GM19351 (cell line): ENCODE results near the gene TMEM38A.
A peak's percentile ranks its signal among the peaks of the same experiment; 100 is the strongest.
"Not testable (repeated sequence)": the region's sequence is repeated elsewhere in the genome, so short reads cannot be mapped to it uniquely, and the experiment has no call there.

Source experiments
- ATAC-seq: cut with Tn5 transposase; IDR thresholded peaks from one replicate; pipeline ENCODE4 v1.9.1; 2021; ENCODE audit warnings: mild to moderate bottlenecking, moderate library complexity; ENCODE audit not compliant: unreplicated experiment

Gene TMEM38A

DNA sequence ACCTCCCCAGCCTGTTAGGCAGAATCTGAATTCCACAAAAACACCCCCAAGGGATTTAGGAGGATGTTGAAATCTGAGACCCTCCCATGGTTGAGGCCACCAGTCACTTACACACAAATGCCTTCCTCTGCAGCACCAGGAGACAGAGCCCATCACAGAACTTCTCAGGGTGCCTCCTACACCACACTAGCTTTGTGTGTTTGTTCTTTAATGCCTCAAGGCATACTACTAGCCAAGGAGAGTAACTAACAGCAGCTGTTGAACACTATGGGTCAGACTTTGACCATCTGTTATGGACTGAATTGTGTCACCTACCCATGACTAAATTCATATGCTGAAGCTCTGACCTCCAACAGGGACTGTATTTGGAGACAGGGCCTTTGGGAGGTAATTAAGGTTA lies 23.4 kb upstream of the TMEM38A start:
- ATAC-seq, result no peak

DNA sequence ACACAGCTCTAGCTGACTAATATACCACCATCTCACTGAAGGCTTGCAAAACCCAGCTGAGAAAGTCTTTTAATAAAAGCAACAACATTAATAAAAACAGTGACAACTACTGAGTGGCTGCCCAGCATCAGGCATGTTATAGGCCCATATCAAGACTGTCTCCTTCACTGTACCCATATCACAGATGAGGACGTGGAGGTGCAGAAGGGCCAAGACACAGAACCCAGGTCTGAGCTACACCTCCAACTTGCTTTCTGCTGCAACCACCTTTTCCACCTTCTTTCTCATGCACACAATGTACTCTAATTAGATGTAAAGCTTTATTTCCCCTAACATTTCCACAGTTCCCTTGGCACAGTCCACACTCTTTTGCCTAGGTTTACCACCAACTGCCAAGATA lies 22.3 kb upstream of the TMEM38A start:
- ATAC-seq, result no peak

DNA sequence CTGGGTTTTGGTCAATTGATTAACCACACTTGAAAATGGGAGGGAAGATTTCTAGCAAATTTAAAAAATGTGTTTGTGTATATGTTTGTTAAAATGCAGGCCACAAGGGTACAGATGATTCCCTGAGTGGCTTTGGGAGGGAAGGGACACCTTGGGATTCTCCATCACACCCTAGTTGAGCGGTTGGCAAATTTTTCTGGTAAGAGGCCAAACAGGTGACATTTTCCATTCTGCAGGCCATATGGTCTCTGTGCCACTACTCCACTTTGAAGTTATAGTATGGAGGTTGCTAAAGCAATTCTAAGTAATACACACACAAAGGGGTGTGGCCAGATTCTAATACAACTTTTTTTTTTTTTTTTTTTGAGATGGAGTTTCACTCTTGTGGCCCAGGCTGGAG lies 20.0 kb upstream of the TMEM38A start:
- ATAC-seq, result no peak

GRCh38 chr19:16641695-16642094 lies 19.2 kb upstream of the TMEM38A start:
- no peak for ATAC-seq

GRCh38 chr19:16645140-16645539 lies 15.8 kb upstream of the TMEM38A start:
- ATAC-seq, result no peak

- ATAC-seq, result no peak
Measured at GRCh38 chr19:16649734-16650133, 11.2 kb upstream of the TMEM38A start.

DNA sequence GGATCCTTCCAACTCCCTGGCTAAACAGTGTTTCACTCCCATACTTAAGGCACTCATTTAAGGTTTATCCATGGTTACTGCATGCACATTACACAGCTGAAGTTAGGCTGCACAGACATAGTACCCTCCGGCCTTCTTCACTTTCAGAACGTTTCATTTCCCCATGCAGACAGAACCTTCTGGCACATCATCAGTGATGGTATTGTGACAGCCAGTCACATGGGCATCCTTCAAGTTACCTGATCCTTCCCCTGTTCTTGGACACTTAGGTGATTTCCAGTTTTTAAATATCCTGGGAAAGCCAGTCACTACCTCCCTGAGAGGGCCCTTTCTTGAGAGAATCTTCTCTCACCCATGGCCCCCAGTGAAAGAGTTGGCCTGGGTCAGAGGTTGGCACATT lies 10.1 kb upstream of the TMEM38A start:
- ATAC-seq, result no peak

GRCh38 chr19:16651421-16652188 lies 9.3 kb upstream of the TMEM38A start:
- not testable (repeated sequence) for ATAC-seq

DNA sequence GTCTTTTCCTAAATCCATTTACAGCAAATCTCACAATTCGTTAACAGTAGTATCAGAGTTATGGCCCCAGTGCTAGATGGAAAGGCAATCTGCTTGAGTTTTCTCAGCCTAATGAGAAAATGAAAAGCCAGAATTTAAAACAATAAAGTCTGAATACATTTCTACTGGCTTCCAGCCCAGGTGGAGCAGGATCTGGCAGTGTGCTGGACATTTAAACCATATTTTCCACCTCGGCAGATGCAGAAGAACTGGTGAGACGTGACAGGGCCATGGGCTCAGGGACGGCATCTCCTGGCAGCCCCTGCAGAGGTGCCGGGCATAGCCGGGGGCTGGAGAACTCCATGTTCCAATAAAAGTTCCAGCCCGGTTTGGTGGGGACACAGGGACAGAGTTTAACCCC lies 8.1 kb upstream of the TMEM38A start:
- ATAC-seq, result no peak

GRCh38 chr19:16654140-16654539 lies 6.8 kb upstream of the TMEM38A start:
- ATAC-seq, result no peak

DNA sequence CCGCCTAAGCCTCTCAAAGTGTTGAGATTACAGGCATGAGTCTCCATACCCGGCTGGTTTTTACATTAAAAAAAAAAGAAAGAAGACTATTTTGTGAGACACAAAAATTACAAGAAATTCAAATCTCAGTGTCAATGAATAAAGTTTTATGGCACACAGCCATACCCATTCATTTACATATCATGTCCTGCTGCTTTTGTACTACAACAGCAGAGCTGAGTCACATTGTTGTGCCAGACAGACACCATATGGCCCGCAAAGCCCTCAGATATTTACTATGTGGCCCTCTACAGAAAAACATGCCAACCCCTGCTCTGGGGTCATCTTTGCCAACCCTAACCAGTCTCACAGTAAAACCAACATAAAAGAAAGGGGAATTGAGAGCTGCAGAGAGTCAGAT lies 6.3 kb upstream of the TMEM38A start:
- ATAC-seq, result no peak

DNA sequence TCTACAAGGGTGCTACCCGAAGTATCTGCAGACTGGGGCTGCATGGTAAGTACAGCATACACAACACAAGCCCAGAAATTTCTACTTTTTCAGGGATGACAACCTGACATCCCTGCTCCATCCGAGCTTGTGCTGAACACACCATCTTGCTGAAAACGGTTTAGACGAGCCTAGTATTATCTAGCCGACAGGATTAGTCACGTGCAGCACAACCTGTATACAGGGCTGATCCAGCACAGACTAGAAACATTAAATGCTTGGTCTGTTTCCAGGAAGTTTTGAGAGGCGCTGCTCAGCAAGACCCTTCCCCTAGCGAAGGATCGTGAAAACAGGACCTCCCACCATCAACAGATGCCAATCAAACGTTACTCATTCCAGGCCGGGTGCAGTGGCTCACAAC lies 5.2 kb upstream of the TMEM38A start:
- no peak for ATAC-seq

DNA sequence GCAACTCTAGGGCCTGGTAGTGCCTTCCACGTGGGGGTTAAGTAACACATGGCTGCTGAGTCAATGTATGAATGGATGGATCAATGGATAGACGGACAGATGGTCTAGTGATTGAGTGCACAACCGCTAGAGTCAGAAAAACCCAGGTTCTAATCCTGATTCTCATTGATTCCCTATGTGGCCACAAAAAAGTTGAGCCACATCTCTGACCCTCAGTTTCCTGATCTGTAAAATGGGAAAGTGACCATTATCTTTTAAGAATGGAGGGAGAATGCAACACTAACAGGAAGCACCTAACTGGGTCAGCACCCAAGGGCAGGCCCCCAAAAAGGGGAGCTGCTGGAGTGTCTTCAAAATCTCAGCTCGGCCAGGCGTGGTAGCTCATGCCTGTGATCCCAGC lies 3.6 kb upstream of the TMEM38A start:
- no peak for ATAC-seq

DNA sequence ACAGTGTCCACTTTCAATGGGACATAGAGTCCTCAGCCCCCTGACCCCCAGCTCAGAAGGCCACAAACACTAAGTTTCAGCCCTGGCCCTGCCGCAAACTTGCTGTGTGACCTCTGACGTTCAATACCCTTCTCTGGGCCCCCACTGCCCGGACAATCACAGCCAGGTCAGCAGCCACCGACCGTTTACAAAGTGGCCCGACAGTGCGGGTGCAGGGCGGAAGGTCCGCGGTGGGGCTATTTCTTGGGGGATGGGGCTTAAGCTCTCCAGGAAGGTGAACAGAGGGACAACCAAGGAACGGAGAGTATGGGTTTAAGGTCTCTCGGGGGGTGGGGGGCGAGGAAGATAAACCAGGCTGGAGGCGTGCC lies 1.5 kb upstream of the TMEM38A start:
- no peak for ATAC-seq

DNA sequence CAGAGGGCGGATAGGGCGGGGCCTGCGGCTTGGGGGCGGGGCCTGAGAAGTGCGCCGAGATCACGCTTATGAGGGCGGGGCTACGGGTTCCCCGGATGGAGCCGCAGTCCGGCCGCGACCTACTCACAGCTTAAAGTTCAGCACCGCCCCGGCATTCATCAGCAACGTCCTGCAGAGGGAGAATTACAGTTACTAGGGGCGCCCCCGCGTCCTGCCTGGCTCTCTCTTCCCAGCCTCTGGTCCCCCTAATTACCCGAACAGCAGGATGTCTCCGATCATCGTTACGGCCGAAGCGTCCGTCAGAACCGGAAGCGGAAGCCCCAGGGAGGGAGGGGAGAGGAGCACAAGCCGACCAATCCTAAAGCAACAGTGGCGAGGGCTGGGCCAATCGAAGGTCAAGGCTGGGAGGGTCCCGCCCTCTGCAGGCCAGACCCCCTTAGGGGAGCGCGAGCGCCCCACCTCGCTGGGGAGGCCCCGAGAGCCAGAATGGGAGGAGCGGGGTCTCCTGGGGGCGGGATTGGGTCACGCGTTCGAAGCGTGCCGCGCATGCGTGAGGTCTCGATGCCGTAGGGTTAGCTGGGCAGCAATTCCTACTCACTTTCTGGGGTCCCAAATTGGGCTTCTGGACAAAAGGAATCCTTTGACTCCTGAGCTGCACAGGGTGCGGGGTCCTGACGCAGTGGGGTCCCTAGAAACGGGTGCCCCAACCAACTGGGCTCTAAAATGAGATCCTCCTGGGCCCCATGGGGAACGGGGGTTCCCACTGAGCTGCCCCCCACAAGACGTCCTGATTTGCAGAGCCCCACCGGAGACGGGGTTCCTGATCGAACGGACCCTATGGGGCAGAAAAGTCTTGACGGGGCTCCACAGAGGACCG lies 869 bp upstream of the TMEM38A start, which contains the start of gene SMIM7:
Gene SMIM7 (minus strand): TSS at position 313 of the 877 bp plus-strand sequence. CDS start 34 bp downstream, at position 279.
- peak; percentile 91 for ATAC-seq

GRCh38 chr19:16661480-16662034 lies 618 bp downstream of the TMEM38A start:
- no peak for ATAC-seq

- ATAC-seq, result no peak
Measured at GRCh38 chr19:16668176-16668575, 7.2 kb downstream of the TMEM38A start.

DNA sequence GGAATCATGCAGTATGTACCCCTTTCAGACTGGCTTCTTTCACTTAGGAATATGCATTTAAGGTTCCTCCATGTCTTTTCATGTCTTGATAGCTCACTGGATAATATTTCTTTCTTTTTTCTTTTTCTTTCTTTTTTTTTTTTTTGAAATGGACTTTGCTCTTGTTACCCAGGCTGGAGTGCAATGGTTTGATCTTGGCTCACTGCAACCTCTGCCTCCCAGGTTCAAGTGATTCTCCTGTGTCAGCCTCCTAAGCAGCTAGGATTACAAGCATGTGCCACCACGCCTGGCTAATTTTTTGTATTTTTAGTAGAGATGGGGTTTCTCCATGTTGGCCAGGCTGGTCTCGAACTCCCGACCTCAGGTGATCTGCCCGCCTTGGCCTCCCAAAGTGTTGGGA lies 7.8 kb downstream of the TMEM38A start:
- ATAC-seq, result not testable (repeated sequence)

- no peak for ATAC-seq
Measured at GRCh38 chr19:16670291-16670690, 9.4 kb downstream of the TMEM38A start.

DNA sequence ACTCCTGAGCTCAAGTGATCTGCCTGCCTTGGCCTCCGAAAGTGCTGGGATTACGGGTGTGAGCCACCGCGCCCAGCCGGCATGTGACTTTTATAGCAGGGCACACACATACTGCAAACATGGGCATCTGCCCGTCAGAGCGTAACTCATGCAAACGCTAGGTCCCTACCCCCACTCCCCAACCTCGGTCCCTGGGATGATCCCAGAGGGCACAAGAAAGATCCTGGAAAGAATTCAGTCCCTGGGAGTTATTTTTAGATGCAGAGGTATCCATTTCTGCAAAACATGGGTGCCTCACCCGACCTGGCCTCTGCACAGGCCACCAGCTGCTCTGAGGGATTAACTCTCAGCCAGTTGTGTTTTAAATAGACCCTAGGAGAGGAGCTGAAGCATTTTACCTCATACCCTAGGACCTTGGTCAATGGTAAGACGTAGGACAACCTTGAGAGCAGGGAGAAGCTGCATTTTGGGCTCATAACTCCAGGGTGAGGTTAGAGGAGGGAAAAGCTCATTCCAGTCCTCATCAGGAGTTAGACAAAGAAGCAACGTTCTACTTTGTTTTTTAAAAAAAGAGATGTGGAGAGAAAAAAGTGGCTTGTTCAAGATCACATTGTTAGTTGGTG lies 10.8 kb downstream of the TMEM38A start:
- ATAC-seq, result no peak

GRCh38 chr19:16673231-16673630 lies 12.3 kb downstream of the TMEM38A start:
- no peak for ATAC-seq
